ENCODE results near the gene EPB41L3. TPM values are rescaled to one million over a fixed set of nuclear protein-coding genes. Genes with fewer than 3 reads are reported as not detected.

Gene EPB41L3
- total RNA-seq, 4 donors from 2014 or later = 97.3 to 403 (median 134) TPM

- in situ Hi-C loops (cut with MboI; ENCODE audit: low pct_ligation_motif_present in 1 of 4, low pct_unique_long_range_greater_than_20kb in 1 of 4, low sequenced_read_pairs in 3 of 4) = no loop called here
- Histone ChIP-seq H3K4me1 (peaks cover 0 to 4% (median 1%) of the 10 kb centered on the region in 4 donors), H3K9me3 (no peaks in the 10 kb centered on the region), H3K36me3 (no peaks in the 10 kb centered on the region), H3K4me3 (no peak overlapping the region), H3K27ac (no peak overlapping the region), H3K27me3 (no peaks in the 10 kb centered on the region)
- TF ChIP-seq POLR2A (IDR thresholded peaks at IDR 0.05) (no peak), EP300 (IDR thresholded peaks at IDR 0.05; ENCODE audit: low read depth) (no peak), CTCF (IDR thresholded peaks at IDR 0.05) (no peak), POLR2AphosphoS5 (IDR thresholded peaks at IDR 0.05) (no peak)
- no peak for DNase-seq
- intact Hi-C loops (cut with DNase I; ENCODE audit: low total_unique reads) = no loop called here
Observed at GRCh38 chr18:5503740-5504139, 40.1 kb downstream of the EPB41L3 start.

- Histone ChIP-seq H3K4me3 (no peak overlapping the region), H3K27me3 (no peaks in the 10 kb centered on the region), H3K36me3 (no peaks in the 10 kb centered on the region), H3K9me3 (no peaks in the 10 kb centered on the region), H3K4me1 (no peaks in the 10 kb centered on the region), H3K27ac (no peak overlapping the region)
- TF ChIP-seq POLR2AphosphoS5 (IDR thresholded peaks at IDR 0.05) (no peak), CTCF (IDR thresholded peaks at IDR 0.05) (no peak), EP300 (IDR thresholded peaks at IDR 0.05; ENCODE audit: low read depth) (no peak), POLR2A (IDR thresholded peaks at IDR 0.05) (no peak)
- 73 to 79% methylated on average over 7 of the region's 7 CpGs for WGBS, 2 donors (ENCODE audit: low coverage in 1 of 2)
- DNase-seq = no peak
- in situ Hi-C loops (cut with MboI; ENCODE audit: low pct_ligation_motif_present in 1 of 4, low pct_unique_long_range_greater_than_20kb in 1 of 4, low sequenced_read_pairs in 3 of 4) = no loop called here
- intact Hi-C loops (cut with DNase I; ENCODE audit: low total_unique reads) = no loop called here
Observed at GRCh38 chr18:5500158-5500939, 43.4 kb downstream of the EPB41L3 start.

- TF ChIP-seq POLR2A (IDR thresholded peaks at IDR 0.05) (no peak), POLR2AphosphoS5 (IDR thresholded peaks at IDR 0.05) (no peak), EP300 (IDR thresholded peaks at IDR 0.05; ENCODE audit: low read depth) (no peak), CTCF (IDR thresholded peaks at IDR 0.05) (no peak)
- intact Hi-C loops (cut with DNase I; ENCODE audit: low total_unique reads) = no loop called here
- in situ Hi-C loops (cut with MboI; ENCODE audit: low pct_ligation_motif_present in 1 of 4, low pct_unique_long_range_greater_than_20kb in 1 of 4, low sequenced_read_pairs in 3 of 4) = no loop called here
- no peaks in the 10 kb centered on the region for H3K27me3 ChIP-seq
- H3K4me3 ChIP-seq = no peak overlapping the region
- no peaks in the 10 kb centered on the region for H3K4me1 ChIP-seq
- H3K36me3 ChIP-seq = no peaks in the 10 kb centered on the region
- no peak for DNase-seq
- no peaks in the 10 kb centered on the region for H3K9me3 ChIP-seq
- 80 to 94% methylated on average over 2 to 6 of the region's 6 CpGs for WGBS, 2 donors (ENCODE audit: low coverage in 1 of 2)
- no peak overlapping the region for H3K27ac ChIP-seq
Observed at GRCh38 chr18:5498452-5498851, 45.3 kb downstream of the EPB41L3 start.

GRCh38 chr18:5496305-5496704 is 47.5 kb downstream of the EPB41L3 start:
- no peak for DNase-seq
- intact Hi-C loops (cut with DNase I; ENCODE audit: low total_unique reads) = no loop called here
- in situ Hi-C loops (cut with MboI; ENCODE audit: low pct_ligation_motif_present in 1 of 4, low pct_unique_long_range_greater_than_20kb in 1 of 4, low sequenced_read_pairs in 3 of 4) = no loop called here
- Histone ChIP-seq H3K27me3 (no peaks in the 10 kb centered on the region), H3K4me3 (no peak overlapping the region), H3K27ac (no peak overlapping the region), H3K36me3 (no peaks in the 10 kb centered on the region), H3K4me1 (no peaks in the 10 kb centered on the region), H3K9me3 (no peaks in the 10 kb centered on the region)
- TF ChIP-seq CTCF (IDR thresholded peaks at IDR 0.05) (no peak), POLR2A (IDR thresholded peaks at IDR 0.05) (no peak), EP300 (IDR thresholded peaks at IDR 0.05; ENCODE audit: low read depth) (no peak), POLR2AphosphoS5 (IDR thresholded peaks at IDR 0.05) (no peak)
- WGBS, 2 donors (ENCODE audit: low coverage in 1 of 2) = 73 to 86% methylated on average over 2 of the region's 2 CpGs
